Non-pigmented ciliary epithelial cell (primary cell): Measurements from ENCODE around the gene GUCA1A.
"Not testable (repeated sequence)": the region's sequence is repeated elsewhere in the genome, so short reads cannot be mapped to it uniquely, and the experiment has no call there.

Experiments used
- DNase-seq: peaks from one replicate; pipeline ENCODE4 v3.0.0-alpha.2; 2010; ENCODE audit warnings: low read depth

The GUCA1A gene

DNA sequence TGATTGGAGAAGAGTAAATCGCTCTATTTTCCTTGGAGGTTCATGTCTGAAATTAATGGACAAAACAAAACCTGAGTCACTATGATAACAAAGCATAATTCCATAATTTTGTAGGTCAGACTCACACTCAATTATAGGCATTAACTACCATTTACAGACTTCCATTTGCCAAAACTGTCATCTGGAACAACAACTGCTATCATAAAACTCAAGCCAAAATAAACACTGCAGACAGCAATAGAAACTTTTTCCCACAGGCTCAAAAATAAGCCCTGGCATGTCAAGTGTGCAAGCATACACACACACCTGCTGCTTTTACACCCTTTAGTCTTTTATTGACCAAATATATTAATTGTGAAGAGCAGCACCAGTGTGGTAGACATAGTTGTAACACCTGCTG is 37.4 kb downstream of the GUCA1A start:
- no peak for DNase-seq

DNA sequence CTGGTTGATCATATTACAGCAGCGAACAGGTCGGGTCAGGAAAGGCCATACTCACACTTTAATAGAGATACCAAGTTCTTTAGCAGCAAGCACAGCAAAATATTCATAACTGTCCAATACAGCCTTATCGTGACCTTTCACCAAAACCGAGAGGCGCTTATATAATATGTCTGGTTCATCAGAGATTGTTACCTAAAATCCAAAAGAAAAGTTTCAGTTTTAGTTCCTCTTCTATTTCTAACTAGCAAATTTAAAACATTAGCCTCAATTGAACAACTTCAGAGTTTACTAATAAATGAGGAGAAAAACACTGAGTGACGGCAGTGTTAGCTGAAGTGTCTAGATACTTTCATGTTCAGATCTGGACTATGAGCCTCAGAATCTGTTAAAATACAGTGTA is 38.6 kb downstream of the GUCA1A start:
- DNase-seq = no peak

DNA sequence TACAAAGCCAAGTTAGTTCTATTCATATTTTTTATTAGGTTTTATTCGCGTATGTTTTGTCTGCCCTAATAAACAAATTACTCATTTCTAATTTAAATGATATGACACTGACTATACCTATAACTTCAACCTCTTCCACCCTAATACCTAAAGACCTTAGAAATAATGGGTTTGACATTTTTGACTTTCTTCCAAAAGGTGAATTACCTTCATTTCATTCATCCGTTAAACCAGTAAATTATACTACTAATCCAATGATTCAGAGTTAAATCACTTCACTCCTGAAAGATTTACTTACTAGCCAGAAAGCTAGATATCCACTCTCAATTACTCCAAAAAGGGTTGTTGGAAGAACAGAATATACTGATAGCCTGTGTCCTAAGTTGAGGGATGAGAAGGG is 39.3 kb downstream of the GUCA1A start:
- DNase-seq = no peak

DNA sequence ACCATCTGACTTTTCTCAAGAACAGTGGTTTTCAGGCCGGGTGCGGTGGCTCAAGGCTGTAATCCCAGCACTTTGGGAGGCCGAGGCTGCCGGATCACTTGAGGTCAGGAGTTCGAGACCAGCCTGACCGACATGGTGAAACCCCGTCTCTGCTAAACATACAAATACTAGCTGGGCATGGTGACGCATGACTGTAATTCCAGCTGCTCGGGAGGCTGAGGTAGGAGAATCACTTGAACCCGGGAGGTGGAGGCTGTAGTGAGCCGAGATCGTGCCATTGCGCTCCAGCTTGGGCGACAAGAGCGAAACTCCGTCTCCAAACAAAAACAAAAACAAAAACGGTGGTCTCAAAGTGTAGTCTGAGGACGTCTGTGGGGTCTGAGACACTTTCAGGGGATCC is 43.3 kb downstream of the GUCA1A start:
- not testable (repeated sequence) for DNase-seq

DNA sequence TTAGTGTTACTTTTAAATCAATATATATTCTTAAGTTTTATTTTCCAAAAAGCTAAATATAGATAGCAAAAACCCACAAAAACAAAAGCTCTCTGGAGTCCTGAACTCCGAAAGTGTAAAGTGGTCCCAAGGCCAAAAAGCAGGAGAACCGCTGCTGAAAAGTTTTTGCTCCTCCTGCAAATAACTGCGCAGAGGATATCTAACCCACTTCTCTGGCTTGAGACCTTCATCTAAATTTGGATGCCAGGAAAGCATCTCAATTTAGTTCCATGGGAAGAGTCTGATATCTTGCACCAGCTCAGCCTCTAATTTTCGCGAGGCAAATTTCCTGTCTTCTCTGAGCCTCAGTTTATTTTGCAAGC is 44.0 kb downstream of the GUCA1A start:
- no peak for DNase-seq

DNA sequence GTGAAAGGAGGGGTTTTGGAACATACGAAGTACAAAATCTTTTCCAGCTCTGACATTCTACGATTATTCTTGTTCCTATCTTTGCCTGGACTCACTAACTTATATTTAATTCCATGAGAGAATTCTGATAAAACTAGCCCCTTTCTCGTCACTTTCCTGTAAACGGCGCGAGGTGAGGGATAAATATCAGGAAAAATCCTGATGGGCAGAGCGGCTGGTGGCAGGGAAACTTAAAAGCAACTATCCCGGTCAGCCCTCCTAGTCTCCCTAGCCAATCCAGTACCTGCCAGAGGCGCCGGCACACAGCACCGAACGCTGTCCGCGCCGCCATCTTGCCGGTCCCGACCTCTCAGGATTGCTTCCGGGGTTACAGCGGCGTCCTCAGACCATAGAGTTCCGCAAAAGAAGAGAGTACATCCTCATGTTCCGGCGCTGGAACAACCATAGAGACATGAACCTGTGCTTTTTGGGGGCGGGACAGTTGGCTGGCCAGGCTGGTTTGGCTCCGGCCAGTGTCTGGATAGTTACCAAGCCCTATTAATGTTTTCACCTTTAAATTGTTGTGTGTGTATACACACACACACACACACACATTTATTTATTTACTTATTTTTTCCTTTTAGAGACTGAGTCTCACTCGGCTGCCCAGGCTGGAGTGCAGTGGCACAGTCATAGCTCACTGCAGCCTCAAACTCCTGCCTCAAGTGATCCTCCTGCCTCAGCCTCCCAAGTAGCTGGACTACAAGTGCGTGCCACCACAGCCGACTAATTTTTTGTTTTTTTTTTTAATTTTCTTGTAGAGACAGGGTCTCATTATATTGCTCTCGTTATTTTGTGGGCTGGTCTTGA is 44.6 kb downstream of the GUCA1A start, which contains the start of gene MRPS10:
Gene MRPS10, minus strand, starts transcription at position 343 of the 849 bp plus-strand sequence. Its CDS starts 12 bp downstream, at position 331.
- peak; percentile 79 for DNase-seq

DNA sequence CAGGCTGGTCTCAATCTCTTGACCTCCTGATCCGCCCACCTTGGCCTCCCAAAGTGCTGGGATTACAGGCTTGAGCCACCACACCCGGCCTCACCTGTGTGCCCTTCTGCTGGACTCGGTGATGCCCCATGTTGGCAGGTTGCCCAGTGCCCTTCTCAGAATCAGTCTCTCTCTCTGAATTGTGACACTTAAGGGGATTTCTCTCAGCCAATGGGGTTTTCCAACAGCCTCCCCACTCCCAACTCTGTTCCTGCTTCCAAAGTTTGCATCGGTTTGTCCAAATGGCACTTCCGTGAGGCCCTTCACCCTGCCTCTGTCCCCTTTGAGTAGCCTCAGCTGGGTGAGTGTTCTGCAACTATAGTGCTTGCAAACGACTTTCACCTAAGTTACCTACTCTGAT is 47.6 kb downstream of the GUCA1A start:
- DNase-seq = no peak

DNA sequence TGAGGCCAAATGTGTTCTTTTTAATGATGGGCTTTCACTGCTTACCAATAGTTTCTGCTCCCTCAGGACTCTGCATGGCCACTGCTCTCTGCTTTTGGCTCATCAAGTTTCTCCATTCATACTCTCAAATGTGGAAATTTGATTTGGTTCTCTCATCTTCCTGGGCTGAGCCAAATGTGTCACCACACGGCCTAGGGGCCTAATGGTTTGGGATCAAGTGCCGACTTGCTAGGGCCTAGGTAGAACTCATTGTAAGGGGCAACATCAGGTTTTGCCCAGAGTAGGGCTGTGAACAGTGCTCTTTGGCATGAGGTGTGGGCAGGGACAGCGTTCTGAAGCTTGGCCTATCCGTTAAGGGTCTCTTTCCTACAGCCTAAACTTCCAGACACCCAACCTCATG is 48.4 kb downstream of the GUCA1A start:
- no peak for DNase-seq

DNA sequence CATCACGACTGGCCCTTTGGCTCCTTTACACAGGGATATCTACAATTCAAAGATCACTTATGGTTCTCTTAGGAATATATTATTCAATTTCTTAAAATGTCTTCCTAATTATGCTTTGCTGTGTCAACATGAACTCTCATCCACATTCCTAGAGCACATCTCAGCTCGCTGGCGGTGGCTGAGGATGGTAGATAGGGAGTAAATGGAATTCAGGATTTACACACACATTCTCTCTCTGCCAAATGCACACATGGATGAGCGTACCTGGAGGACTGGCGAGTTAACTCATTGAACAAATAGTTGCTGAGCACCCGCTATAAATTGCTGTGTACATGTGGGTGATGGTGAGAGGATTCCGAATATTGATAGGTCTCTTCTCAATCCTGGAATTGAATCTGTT is 49.3 kb downstream of the GUCA1A start:
- no peak for DNase-seq

DNA sequence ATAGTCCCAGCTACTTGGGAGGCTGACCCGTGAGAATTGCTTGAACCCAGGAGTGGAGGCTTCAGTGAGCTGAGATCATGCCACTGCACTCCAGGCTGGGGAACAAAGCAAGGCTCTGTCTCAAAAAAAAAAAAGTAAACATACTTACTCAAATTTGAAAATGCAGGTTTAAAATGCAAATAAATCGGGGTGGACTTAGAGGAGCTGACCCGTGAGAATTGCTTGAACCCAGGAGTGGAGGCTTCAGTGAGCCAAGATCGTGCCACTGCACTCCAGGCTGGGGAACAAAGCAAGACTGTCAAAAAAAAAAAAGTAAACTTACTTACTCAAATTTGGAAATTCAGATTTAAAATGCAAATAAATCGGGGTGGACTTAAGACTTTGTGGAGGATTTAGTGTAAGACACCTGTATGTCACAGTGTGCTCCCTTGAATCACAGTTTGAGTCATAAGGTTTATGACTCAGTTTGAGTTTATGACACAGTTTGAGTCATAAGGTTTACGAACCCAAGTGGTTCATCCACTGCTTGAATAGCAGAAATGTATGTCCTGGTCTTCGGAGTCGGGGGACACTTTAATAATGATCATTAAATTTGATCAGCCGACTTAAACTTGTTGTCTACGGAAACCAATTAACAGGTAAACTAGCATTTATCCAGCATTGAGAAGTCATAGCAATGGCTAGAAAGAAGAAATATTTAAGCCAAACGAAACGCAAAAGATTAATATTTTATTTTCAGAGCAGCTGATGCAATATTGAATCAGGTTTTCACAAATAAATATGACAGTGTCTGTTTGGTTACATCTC is 51.3 kb downstream of the GUCA1A start:
- DNase-seq = peak; percentile 84

DNA sequence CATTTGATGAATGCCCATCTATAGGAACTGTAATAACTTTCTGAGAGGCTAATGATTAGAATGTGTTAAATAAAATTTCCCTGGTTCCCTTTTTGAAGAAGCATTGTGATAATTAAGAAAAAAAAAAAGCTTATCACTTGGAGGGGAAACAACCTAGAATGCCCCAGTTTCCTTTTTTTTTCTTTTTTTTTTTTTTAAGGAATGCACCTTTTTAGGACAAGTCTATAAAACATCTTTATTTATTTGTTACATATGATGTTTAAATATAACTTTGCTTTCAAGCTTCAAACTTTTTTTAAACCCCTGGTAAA is 51.8 kb downstream of the GUCA1A start:
- no peak for DNase-seq

DNA sequence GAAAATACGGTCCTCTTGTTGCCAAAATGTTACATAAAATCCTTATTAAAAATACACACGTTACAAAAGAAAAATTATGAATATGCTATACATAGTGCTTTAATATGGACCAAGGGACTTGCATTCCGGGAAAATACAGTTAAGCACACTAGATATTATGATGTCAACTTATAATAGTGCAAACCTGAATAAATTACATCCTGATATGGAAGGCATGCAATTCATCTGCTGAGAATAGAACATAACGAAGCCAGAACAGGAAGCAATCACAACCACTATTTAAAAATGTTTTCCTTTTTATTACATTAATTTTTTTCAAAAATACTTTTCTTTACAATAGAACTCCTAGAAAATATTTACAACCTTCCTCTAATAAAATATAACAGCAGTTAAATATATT is 52.3 kb downstream of the GUCA1A start:
- no peak for DNase-seq

DNA sequence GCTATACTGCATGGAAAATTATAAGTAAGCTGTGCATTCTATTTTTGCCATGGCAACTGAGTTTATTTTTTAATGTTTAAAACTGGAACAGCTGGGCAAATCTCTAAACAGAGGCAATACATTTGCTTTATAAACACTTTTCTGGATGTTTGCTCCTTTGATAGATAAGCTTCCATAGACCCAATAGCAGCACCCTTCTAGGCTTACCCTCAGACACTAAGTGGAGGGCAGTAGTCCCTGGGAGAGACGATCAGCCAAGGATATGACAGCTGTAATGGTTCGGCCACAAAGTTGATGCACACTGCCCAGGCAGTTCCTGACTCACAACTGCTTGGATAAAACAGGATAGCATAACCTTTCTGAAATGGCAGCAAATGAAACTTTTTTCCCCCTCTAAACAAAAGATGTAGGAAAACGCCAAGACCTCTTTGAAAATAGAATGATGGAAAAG is 53.0 kb downstream of the GUCA1A start:
- DNase-seq = no peak

DNA sequence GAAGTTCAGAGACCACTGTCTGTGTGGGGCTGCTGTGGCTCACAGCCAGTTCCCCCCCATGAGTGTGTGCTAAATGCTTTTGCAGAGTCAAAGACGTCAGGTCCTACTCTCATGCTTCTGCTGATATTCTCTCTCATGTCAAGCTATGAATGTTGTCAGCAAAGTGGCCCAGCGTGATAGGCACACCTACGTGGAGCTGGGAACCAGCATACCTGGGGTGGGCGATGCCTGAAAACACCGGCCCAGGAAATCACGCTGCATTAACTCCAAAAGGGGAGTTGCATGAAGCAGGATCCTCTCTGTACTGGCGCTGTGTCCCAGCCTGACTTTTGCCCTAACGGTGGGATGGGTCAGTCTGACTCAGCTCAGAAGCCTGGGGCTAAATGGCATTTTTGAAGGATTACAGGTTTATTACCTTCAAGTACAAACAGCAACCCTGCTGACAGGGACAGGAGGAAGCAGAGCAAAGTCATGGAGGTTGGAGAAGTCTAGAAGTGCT is 53.5 kb downstream of the GUCA1A start:
- no peak for DNase-seq

DNA sequence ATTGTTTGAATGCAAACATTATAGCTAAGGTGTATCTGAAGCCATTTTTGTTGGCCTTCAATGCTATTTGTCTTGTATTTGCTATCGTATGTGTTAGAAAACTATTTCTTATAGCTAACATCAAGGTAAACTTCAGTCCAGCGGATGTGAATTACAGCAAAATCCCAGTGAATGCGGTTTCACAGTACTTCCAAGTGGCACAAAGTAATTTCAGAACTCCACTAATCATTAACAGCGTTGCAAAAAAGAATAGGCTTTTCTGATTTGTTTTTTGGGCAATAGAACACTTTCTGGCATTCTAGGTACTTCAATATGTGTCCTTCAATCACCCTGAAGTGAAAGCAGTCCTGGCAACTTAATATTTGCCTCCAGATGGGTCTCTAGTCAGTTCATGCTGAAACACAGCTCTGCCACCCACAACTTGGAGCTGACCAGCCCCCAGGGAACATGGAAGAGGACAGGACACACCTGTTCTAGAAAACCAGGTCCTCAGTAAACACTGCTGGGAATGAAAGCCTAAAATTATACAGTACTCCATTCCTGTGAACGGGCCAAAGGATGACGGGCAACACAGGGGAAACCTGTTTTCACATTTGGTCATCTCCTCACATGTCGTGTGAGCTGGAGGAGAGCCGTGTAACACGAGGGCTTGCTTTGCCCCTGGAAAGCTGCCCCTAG is 54.1 kb downstream of the GUCA1A start:
- DNase-seq = no peak

DNA sequence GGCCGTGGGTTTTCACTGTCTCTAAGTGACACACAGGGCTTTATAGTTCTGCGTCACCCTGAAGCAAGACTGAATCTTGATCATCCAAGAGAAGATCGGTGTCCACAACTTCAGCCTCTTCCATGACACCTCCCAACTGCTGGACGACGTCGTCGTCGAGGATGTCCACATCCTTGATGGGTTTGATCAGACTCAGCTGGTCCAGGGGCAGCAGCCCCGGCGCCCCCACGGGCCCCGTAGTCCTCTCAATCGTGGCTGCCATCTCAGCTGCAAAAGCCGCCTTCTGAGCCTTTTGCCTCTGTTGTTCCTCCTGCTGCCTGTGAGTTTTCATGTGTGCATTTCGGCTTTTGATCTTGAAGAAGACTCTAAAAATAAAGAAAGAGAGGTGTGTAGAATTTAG is 55.1 kb downstream of the GUCA1A start:
- no peak for DNase-seq
